ENCODE data around the gene ATF1. TPM values are rescaled to one million over a fixed set of nuclear protein-coding genes. Genes with fewer than 3 reads are reported as not detected.

ATF1 gene
- total RNA-seq, 1 donor from 2014 or later = 31.3 TPM

GRCh38 chr12:50725011-50725942 is 38.6 kb upstream of the ATF1 start:
- FAIRE-seq = no peak
- H3K36me3 ChIP-seq (ENCODE audit: control insufficient read depth, insufficient read depth, low read length) = peaks cover 30% of the 10 kb centered on the region

GRCh38 chr12:50727466-50727865 is 36.4 kb upstream of the ATF1 start:
- TF ChIP-seq CTCF (IDR thresholded peaks at IDR 0.05; ENCODE audit: insufficient read depth, low read length, severe bottlenecking) = no peak
- no peak overlapping the region for H3K4me3 ChIP-seq (ENCODE audit: low read depth, low read length)
- H3K27me3 ChIP-seq (ENCODE audit: control insufficient read depth, insufficient read depth, low read length) = no peaks in the 10 kb centered on the region
- peaks cover 28% of the 10 kb centered on the region for H3K36me3 ChIP-seq (ENCODE audit: control insufficient read depth, insufficient read depth, low read length)
- FAIRE-seq = no peak
- DNase-seq (ENCODE audit: low read depth) = peak; percentile 85

More at GRCh38 chr12:50725011-50725942, 38.6 kb upstream of the ATF1 start:
- Histone ChIP-seq H3K27me3 (ENCODE audit: control insufficient read depth, insufficient read depth, low read length) (no peaks in the 10 kb centered on the region), H3K4me3 (ENCODE audit: low read depth, low read length) (no peak overlapping the region)
- TF ChIP-seq CTCF (IDR thresholded peaks at IDR 0.05; ENCODE audit: insufficient read depth, low read length, severe bottlenecking) = no peak
- no peak for DNase-seq (ENCODE audit: low read depth)

- no peak overlapping the region for H3K4me3 ChIP-seq (ENCODE audit: low read depth, low read length)
- H3K27me3 ChIP-seq (ENCODE audit: control insufficient read depth, insufficient read depth, low read length) = no peaks in the 10 kb centered on the region
- FAIRE-seq (no peak), DNase-seq (ENCODE audit: low read depth) (no peak)
- TF ChIP-seq CTCF (IDR thresholded peaks at IDR 0.05; ENCODE audit: insufficient read depth, low read length, severe bottlenecking) = no peak
- H3K36me3 ChIP-seq (ENCODE audit: control insufficient read depth, insufficient read depth, low read length) = peaks cover 26% of the 10 kb centered on the region
Measured at GRCh38 chr12:50728417-50728816, 35.5 kb upstream of the ATF1 start.

GRCh38 chr12:50728841-50729240 is 35.1 kb upstream of the ATF1 start:
- DNase-seq (ENCODE audit: low read depth) (no peak), FAIRE-seq (no peak)
- Histone ChIP-seq H3K27me3 (ENCODE audit: control insufficient read depth, insufficient read depth, low read length) (no peaks in the 10 kb centered on the region), H3K36me3 (ENCODE audit: control insufficient read depth, insufficient read depth, low read length) (peaks cover 28% of the 10 kb centered on the region), H3K4me3 (ENCODE audit: low read depth, low read length) (no peak overlapping the region)
- TF ChIP-seq CTCF (IDR thresholded peaks at IDR 0.05; ENCODE audit: insufficient read depth, low read length, severe bottlenecking) = no peak

- TF ChIP-seq CTCF (IDR thresholded peaks at IDR 0.05; ENCODE audit: insufficient read depth, low read length, severe bottlenecking) = no peak
- Histone ChIP-seq H3K27me3 (ENCODE audit: control insufficient read depth, insufficient read depth, low read length) (no peaks in the 10 kb centered on the region), H3K36me3 (ENCODE audit: control insufficient read depth, insufficient read depth, low read length) (peaks cover 27% of the 10 kb centered on the region), H3K4me3 (ENCODE audit: low read depth, low read length) (no peak overlapping the region)
- FAIRE-seq (no peak), DNase-seq (ENCODE audit: low read depth) (peak; percentile 94)
Measured at GRCh38 chr12:50732591-50732990, 31.3 kb upstream of the ATF1 start.
